ENCODE data around the gene SMIM27.

GRCh38 chr9:32550150-32550561 lies 2.0 kb upstream of the SMIM27 start:
- no peak for TF ChIP-seq CTCF (IDR thresholded peaks at IDR 0.05)
- no peak for TF ChIP-seq POLR2A (IDR thresholded peaks at IDR 0.05)
- TF ChIP-seq POLR2AphosphoS5 (IDR thresholded peaks at IDR 0.05; ENCODE audit: insufficient read depth in 1 of 2, low read depth in 1 of 2) = no peak

Measured in vagina (tissue), 2 donors.